WTC11 (cell line): ENCODE data around the gene PPP1R16B. TPM values are rescaled to one million over a fixed set of nuclear protein-coding genes. Genes with fewer than 3 reads are reported as not detected.
A peak's percentile ranks its signal among the peaks of the same experiment; 100 is the strongest.

Source experiments
- ATAC-seq: fragments of 200-7000 bp; cut with Tn5 transposase; 2 replicates; pipeline ENCODE4 v1.10.0; 2021; ENCODE audit warnings: mild to moderate bottlenecking, moderate library complexity
- CTCF ChIA-PET: fragments of 300-600 bp; sonication (Branson Sonifier 250); formaldehyde crosslinking; loops from one replicate; lab custom pipeline; 2021; ENCODE audit warnings: antibody characterized with exemption; lab: Charles Lee
- POLR2A ChIA-PET: fragments of 350-600 bp; sonication (Branson Sonifier 250); formaldehyde crosslinking; loops from one replicate; lab custom pipeline; 2021; ENCODE audit warnings: antibody characterized with exemption; lab: Charles Lee
- DNase-seq: peaks from one replicate; pipeline ENCODE4 v3.0.0; 2021; ENCODE audit warnings: low spot score
- H3K27ac Mint-ChIP-seq: 2 replicates; pipeline ENCODE4 v1.8.0; 2021; ENCODE audit warnings: mixed read lengths
- H3K27me3 Mint-ChIP-seq: 2 replicates; pipeline ENCODE4 v1.8.0; 2021; ENCODE audit warnings: low read depth, mild to moderate bottlenecking, moderate library complexity, mixed read lengths
- H3K36me3 Mint-ChIP-seq: 2 replicates; pipeline ENCODE4 v1.8.0; 2021; ENCODE audit warnings: mixed read lengths
- H3K4me1 Mint-ChIP-seq: 2 replicates; pipeline ENCODE4 v1.8.0; 2022; ENCODE audit warnings: mixed read lengths
- H3K4me3 Mint-ChIP-seq: 2 replicates; pipeline ENCODE4 v1.8.0; 2021; ENCODE audit warnings: mild to moderate bottlenecking, moderate library complexity, mixed read lengths
- H3K9me3 Mint-ChIP-seq: 2 replicates; pipeline ENCODE4 v1.8.0; 2021; ENCODE audit warnings: mixed read lengths
- ATF1 ChIP-seq: sonication (generic); formaldehyde crosslinking; IDR thresholded peaks from 2 replicates; pipeline ENCODE4 v1.8.1; 2023; ENCODE audit warnings: mild to moderate bottlenecking, moderate library complexity, missing genetic modification reagents
- CBFB ChIP-seq: sonication (generic); formaldehyde crosslinking; IDR thresholded peaks from 2 replicates; pipeline ENCODE4 v1.8.1; 2022; ENCODE audit warnings: mild to moderate bottlenecking, low read depth, missing genetic modification reagents
- CREM ChIP-seq: sonication (generic); formaldehyde crosslinking; IDR thresholded peaks from 2 replicates; pipeline ENCODE4 v1.8.1; 2022; ENCODE audit warnings: mild to moderate bottlenecking, missing genetic modification reagents, moderate library complexity
- ELF4 ChIP-seq: sonication (generic); formaldehyde crosslinking; IDR thresholded peaks from 2 replicates; pipeline ENCODE4 v1.8.1; 2022; ENCODE audit warnings: low read depth, mild to moderate bottlenecking, moderate library complexity, missing genetic modification reagents
- FOXP1 ChIP-seq: sonication (generic); formaldehyde crosslinking; IDR thresholded peaks from 2 replicates; pipeline ENCODE4 v1.8.0; 2022; ENCODE audit warnings: missing genetic modification reagents, mild to moderate bottlenecking, moderate library complexity, borderline replicate concordance
- HMGXB4 ChIP-seq: sonication (generic); formaldehyde crosslinking; IDR thresholded peaks from 2 replicates; pipeline ENCODE4 v1.8.1; 2023; ENCODE audit warnings: mild to moderate bottlenecking, moderate library complexity, missing genetic modification reagents
- MAX ChIP-seq: sonication (generic); formaldehyde crosslinking; IDR thresholded peaks from 2 replicates; pipeline ENCODE4 v1.8.0; 2022; ENCODE audit warnings: mild to moderate bottlenecking, missing genetic modification reagents
- OVOL2 ChIP-seq: fragments of 250-450 bp; sonication (Bioruptor Pico); IDR thresholded peaks from 2 replicates; pipeline ENCODE4 v1.9.0; 2021; ENCODE audit warnings: mild to moderate bottlenecking, borderline replicate concordance
- RELA ChIP-seq: sonication (generic); formaldehyde crosslinking; IDR thresholded peaks from 2 replicates; pipeline ENCODE4 v1.8.1; 2022; ENCODE audit warnings: missing genetic modification reagents, mild to moderate bottlenecking, borderline replicate concordance
- TCF7 ChIP-seq: sonication (generic); formaldehyde crosslinking; IDR thresholded peaks from 2 replicates; pipeline ENCODE4 v1.8.0; 2022; ENCODE audit warnings: mild to moderate bottlenecking, low read depth, missing genetic modification reagents, moderate library complexity
- TEAD4 ChIP-seq: sonication (generic); formaldehyde crosslinking; IDR thresholded peaks from 2 replicates; pipeline ENCODE4 v1.8.0; 2022; ENCODE audit warnings: mild to moderate bottlenecking, missing genetic modification reagents
- USF2 ChIP-seq: sonication (generic); formaldehyde crosslinking; IDR thresholded peaks from 2 replicates; pipeline ENCODE4 v1.8.1; 2023; ENCODE audit warnings: mild to moderate bottlenecking, missing genetic modification reagents, moderate library complexity
- ZNF416 ChIP-seq: fragments of 250-450 bp; sonication (Bioruptor Pico); IDR thresholded peaks from 2 replicates; pipeline ENCODE4 v1.9.0; 2021; ENCODE audit warnings: mild to moderate bottlenecking, inconsistent platforms
- ZNF423 ChIP-seq: fragments of 250-450 bp; sonication (Bioruptor Pico); IDR thresholded peaks from 2 replicates; pipeline ENCODE4 v2.1.2; 2022; ENCODE audit warnings: mild to moderate bottlenecking, moderate library complexity
- ZNF532 ChIP-seq: fragments of 250-450 bp; sonication (Bioruptor Pico); IDR thresholded peaks from 2 replicates; pipeline ENCODE4 v1.9.0; 2021; ENCODE audit warnings: mild to moderate bottlenecking, borderline replicate concordance
- ZNF671 ChIP-seq: fragments of 250-450 bp; sonication (Bioruptor Pico); IDR thresholded peaks from 2 replicates; pipeline ENCODE4 v1.8.0; 2021; ENCODE audit warnings: mild to moderate bottlenecking
- total RNA-seq: library from RNA; stranded (reverse); gene quantifications from 3 replicates; pipeline ENCODE4 v1.2.3, GENCODE V29; 2021

PPP1R16B gene
- total RNA-seq, 1 experiment from 2014 or later = 12.0 TPM

- no peak overlapping the region for H3K27ac Mint-ChIP-seq
- ChIA-PET CTCF (interaction anchor here (0.6 to 4.1 kb wide), 24 partner anchors 10 to 243 kb away, joined by 3 to 39 read pairs (median 4); partner anchors contain the start of gene ACTR5), POLR2A (interaction anchor here (0.8 to 1.4 kb wide), 7 partner anchors 12 to 196 kb away, joined by 3 to 7 read pairs (median 3); partner anchors contain the start of gene FAM83D)
- peaks cover 31% of the 10 kb centered on the region for H3K27me3 Mint-ChIP-seq
- H3K4me3 Mint-ChIP-seq = peak overlapping the region; percentile 82
- no peak for TF ChIP-seq FOXP1 (CRISPR knock-in tag)
- TF ChIP-seq MAX (CRISPR knock-in tag) = 0 out of 2 replicates have a peak, but pooled peaks have one; percentile 11
- TF ChIP-seq CBFB (CRISPR knock-in tag) = no peak
- TF ChIP-seq ZNF423 = peak; percentile 78
- no peak for TF ChIP-seq CREM (CRISPR knock-in tag)
- no peak for TF ChIP-seq ELF4 (CRISPR knock-in tag)
- TF ChIP-seq ZNF416 (CRISPR knock-in tag) = no peak
- TF ChIP-seq HMGXB4 (CRISPR knock-in tag) = peak; percentile 51; the same call in 1 of the 2 replicates
- ATAC-seq = peak; percentile 0
- H3K36me3 Mint-ChIP-seq = no peaks in the 10 kb centered on the region
- peaks cover 37% of the 10 kb centered on the region for H3K4me1 Mint-ChIP-seq
- DNase-seq = peak; percentile 44
- no peaks in the 10 kb centered on the region for H3K9me3 Mint-ChIP-seq
Observed at GRCh38 chr20:38805958-38806854, 709 bp downstream of the PPP1R16B start.

GRCh38 chr20:38806855-38807655 is 1.6 kb downstream of the PPP1R16B start:
- peak overlapping the region; percentile 69 for H3K4me3 Mint-ChIP-seq
- DNase-seq = peak; percentile 27
- H3K27ac Mint-ChIP-seq = no peak overlapping the region
- H3K9me3 Mint-ChIP-seq = no peaks in the 10 kb centered on the region
- ATAC-seq = 0 out of 2 replicates have a peak, but pooled peaks have one; percentile 0
- no peaks in the 10 kb centered on the region for H3K36me3 Mint-ChIP-seq
- peaks cover 29% of the 10 kb centered on the region for H3K27me3 Mint-ChIP-seq
- TF ChIP-seq TEAD4 (CRISPR knock-in tag) = no peak
- no peak for TF ChIP-seq OVOL2 (CRISPR knock-in tag)
- TF ChIP-seq TCF7 = no peak
- TF ChIP-seq ZNF532 = no peak
- TF ChIP-seq ZNF671 = no peak
- no peak for TF ChIP-seq USF2 (CRISPR knock-in tag)
- TF ChIP-seq ATF1 (CRISPR knock-in tag) = no peak
- TF ChIP-seq RELA = no peak
- TF ChIP-seq, all 79 proteins: peak for 0
- CTCF ChIA-PET = interaction anchor here (0.6 to 4.1 kb wide), 10 partner anchors 11 to 148 kb away, joined by 3 to 39 read pairs (median 3); no protein-coding TSS in a partner anchor
- POLR2A ChIA-PET = no interaction called here
- peaks cover 37% of the 10 kb centered on the region for H3K4me1 Mint-ChIP-seq
